Stimulated activated CD8-positive, alpha-beta memory T cell treated with anti-CD3 and anti-CD28 coated beads, Interleukin-7, amount 100 ng/mL, for 48 hours (primary cell): ENCODE data around the gene ZNF844.
A peak's percentile ranks its signal among the peaks of the same experiment; 100 is the strongest.
"Not testable (repeated sequence)": the region's sequence is repeated elsewhere in the genome, so short reads cannot be mapped to it uniquely, and the experiment has no call there.

Experiments
- DNase-seq, 2 donors: peaks; one replicate each; pipeline ENCODE4 v3.0.0-alpha.2; 2020; ENCODE audit warnings: low read depth in 1 of 2; ENCODE audit errors: extremely low read depth in 1 of 2

ZNF844 gene

DNA sequence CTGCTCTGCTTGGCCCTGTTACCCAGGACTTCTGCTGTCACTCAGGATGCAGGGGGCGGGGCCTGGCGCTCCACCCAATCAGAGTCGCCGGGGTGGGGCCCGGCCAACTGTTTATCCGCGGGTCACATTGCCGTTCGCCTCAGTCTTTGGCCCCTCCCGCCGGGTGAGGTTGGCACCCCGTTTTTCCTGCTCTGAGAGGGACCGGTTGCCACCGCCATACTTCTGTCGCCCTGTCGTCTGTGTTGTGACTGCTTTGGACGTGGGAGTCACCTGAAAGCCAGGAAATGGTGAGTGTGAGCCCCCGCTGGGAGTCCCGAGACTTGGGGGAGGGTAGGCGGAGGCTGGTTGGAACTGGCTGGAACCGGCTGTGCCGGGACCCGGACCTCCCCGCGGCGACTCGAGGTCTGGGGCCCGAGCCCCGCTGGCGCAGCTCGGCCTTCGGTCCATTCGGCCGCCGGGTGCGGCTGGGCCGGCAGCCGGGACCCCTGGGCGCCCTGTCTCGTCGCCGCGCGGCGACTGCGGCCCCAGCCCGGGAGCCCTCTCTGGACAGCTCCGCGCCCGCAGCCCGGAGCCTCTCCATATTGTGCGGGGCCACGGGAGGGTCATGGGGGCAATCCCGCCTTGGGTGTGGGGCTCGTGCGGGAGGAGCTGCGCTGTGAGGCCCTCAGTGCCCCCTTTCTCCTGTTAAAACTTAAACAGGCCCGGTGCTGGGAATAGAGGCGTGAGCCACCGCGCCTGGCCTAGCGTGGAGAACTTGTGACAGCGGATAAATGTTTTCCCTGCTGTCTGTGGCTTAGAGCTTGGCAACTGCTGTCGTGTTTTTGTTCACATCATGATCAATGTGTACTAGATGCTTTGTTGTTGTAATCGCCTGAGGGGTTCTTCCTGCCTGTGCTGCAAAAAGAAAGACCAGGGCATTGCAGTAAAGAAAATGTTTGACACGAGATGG, at the start of gene ZNF844:
Gene ZNF844 (plus strand): TSS at position 142 of the 949 bp plus-strand sequence. CDS start 143 bp downstream, at position 285.
- peak; percentile 48 to 71 for DNase-seq

DNA sequence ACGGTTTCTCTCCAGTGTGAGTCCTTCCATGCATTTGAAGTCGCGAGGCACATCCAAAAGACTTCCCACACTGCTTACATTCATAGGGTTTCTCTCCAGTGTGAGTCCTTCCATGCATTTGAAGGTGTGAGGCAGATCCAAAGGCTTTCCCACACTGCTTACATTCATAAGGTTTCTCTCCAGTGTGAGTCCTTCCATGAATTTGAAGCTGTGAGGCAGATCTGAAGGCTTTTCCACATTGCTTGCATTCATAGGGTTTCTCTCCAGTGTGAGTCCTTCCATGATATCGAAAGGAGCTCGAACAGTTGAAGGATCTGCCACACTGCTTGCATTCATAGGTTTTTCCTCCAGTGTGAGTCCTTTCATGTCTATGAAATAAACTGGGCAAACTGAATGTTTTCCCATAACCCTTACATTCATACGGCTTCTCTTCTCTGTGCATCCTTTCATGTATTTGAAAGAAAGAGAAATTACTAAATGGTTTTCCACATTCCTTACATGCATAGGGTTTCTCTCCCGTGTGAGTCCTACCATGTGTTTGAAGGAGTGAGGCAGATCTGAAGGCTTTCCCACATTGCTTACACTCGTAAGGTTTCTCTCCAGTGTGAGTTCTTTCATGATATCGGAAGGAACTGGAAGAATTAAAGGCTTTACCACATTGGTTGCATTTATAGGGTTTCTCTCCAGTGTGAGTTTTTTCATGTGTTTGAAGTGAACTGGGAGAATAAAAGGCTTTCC, 49.3 kb upstream of the ZNF844 start:
- no peak for DNase-seq

DNA sequence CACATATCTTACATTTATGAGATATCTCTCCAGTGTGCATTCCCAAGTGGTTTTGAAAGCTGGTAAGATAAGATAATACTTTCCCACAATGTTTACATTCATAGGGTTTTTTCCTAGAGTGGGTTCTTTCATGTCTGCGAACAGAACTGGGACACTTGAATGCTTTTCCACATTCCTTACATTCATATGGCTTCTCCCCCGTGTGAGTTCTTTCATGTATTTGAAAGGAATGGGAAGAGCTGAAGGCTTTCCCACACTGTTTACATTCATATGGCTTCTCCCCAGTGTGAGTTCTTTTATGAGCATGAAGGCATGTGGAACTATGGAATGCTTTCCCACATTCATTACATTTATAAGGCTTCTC, 48.8 kb upstream of the ZNF844 start:
- no peak for DNase-seq

DNA sequence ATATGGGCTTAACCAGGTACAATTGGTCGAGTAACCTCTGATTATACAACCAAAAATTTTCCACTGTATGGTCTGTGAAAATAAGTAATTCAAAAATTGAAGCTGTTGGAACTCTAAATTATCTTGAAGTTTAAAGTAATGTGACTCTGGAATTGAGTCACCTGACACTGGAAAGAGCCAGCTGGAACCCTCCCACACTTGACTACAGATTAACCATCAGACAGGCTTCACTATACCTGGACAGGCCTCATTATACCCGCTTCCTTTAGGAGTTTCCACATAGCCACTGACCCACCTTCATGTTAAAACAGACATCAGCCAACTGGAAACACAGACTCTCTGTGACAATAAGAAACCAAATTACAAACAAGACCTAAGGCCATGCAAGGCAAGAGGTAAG, 30.3 kb upstream of the ZNF844 start:
- DNase-seq, result no peak

DNA sequence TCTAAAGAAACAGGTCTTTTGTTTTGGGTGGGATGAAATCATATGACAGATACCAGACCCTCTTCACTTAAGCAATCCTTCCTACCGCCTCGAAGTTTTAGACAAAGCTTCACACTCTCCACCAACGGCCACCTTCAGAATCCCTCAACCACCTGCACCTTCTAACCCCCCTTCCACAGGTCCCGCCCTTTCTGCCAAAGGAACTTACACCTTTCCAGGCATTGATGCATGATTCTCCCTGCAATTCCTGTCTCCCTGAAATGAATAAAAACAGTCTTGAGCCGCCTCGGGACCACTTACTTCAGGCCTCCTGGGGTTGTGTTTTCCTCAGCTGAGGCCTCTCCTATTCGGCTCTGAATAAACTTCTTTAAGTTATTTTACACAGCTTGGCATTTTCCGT, 29.9 kb upstream of the ZNF844 start:
- no peak for DNase-seq

DNA sequence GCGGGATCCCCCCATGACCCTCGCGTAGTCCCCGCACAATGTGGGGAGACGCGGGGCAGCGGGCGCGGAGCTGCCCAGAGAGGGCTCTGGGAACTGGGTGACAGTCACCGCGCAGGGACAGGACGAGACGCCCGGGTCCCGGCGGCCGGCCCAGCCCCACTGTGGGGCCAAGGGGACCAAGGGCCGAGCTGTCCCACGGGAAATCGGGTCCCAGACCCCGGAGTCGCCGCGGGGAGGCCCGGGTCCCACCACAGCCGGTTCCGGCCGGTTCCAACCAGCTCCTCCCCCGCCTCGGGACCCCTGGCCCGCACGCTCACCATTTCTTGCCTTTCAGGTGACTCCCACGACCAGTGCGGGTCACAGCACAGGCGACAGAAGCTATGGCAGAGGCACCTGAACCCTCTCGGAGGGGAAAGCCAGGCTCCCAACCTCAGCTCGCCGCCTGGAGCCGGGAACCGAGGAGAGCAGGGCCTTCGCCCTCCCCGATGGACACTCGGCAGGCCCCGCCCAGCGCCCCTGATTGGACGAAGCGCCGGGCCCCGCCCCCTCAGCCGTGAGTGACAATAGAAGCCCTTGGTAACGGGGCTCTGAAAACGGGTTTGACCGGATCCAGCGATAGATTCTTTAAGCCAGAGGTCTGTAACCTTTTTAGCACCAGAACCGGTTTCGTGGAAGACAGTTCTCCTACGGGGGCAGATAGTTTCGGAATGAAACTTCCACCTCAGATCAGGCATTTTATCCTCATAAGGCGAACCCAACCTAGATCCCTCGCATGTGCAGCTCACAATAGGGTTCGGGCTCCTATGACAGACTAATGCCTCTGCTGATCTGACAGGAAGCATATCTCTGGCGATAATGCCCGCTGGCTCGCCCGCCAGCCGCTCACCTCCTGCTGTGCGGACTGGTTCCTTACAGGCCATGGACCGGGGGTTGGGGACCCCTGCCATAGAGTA, 29.0 kb upstream of the ZNF844 start, which contains the start of gene ZNF433:
Gene ZNF433 (minus strand): TSS at position 460 of the 953 bp plus-strand sequence. CDS start 140 bp downstream, at position 320.
- peak; percentile 25 to 58 for DNase-seq

DNA sequence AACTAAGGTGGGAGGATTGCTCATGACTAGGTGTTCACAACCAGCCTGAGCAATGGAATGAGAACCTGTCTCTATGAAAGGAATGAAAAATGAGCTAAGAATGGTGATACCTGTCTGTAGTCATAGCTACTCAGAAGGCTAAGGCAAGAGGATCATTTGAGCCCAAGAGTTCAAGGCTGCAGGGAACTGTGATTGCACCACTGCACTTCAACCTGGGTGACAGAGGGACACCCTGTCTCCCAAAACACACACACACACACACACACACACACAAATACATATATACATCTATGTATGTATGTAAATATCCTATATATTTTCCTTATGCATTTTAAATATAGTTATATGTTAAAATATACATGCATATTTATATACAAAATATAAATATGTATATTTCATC, 21.6 kb upstream of the ZNF844 start:
- no peak for DNase-seq

DNA sequence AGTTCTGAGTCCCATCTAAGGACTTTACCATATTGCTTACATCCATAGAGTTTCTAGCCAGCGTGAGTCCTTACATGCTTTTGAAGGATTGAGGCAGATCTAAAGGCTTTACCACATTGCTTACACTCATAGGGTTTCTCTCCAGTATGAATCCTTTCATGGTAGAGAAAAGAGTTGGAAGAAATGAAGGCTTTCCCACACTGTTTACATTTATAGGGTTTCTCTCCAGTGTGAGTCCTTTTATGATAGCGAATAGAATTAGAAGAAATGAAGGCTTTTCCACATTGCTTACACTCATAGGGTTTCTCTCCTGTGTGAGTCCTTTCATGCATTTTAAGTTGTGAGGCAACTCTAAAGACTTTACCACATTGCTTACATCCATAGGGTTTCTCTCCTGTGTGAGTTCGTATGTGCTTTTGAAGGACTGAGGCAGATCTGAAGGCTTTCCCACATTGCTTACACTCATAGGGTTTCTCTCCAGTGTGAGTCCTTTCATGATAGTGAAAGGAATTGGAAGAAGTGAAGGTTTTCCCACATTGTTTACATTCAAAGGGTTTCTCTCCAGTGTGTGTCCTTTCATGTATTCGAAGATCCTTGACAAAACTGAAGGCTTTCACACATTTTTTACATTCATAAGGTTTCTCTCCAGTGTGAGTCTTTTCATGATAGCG, 20.6 kb upstream of the ZNF844 start:
- no peak for DNase-seq

DNA sequence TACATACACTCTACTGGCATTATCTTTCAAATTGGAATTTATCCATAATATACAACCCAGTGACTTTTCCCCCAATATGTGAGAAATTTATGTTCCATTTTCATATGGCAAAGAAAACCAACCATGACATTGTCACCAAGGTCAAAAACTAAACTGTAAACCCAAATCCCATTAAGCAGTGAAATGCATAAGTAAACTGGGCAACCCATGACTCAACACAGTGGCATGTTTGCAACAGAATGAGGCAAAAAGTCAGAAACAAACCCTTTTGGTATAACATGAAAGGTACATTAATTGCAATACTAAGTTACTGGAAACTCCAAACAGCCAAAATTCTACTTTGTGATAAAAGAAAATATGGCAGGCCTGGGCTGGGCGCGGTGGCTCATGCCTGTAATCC, 16.7 kb upstream of the ZNF844 start:
- no peak for DNase-seq

DNA sequence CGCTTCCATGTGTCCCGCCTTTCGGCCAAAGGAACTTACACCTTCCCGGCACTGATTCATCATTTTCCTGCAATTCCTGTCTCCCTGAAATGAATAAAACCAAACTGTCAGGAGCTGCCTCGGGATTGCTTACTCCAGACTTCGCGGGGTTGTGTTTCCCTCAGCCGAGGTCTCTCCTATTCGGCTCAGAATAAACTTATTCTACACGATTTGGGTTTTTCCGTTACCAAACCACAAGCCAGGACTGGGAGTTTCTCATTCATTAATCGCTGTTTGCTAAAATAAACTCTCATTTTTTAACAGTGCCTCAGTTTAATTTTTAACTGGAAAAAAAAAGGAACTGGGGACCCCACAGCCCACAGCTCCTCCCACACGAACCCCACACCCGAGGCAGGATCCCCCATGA, 12.4 kb upstream of the ZNF844 start:
- DNase-seq, result no peak

DNA sequence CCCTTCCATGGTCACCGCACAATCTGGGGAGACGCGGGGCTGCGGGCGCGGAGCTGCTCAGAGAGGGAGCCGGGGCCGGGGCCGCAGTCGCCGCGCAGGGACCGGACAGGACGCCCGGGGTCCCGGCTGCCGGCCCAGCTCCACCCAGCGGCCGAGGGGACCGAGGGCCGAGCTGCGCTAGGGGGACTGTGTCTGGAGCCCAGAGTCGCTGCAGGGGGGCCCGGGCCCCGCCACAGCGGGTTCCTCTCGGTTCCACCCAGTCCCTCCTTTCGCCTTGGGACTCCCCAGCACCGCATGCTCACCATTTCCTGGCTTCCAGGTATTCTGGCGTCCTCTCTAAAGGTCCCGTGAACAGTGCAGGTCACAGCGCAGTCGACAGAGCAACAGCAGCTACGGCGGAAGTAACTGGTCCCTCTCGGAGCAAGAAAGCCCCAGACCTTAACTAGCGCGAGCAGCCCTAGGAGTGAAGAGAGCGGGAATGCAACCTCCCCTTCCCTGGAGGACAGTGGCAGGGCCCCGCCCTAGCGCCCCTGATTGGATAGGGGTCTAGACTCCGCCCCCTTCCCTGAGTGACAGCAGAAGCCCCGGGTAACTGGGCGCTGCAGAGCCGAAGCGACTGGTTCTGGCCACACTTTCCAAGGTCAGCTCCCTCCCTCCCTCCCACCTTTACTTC, 11.9 kb upstream of the ZNF844 start, which contains the start of gene ZNF878:
Gene ZNF878 (minus strand): TSS at position 465 of the 673 bp plus-strand sequence. CDS start 160 bp downstream, at position 305.
- peak in 1 of 2 donors; percentile 71 for DNase-seq

DNA sequence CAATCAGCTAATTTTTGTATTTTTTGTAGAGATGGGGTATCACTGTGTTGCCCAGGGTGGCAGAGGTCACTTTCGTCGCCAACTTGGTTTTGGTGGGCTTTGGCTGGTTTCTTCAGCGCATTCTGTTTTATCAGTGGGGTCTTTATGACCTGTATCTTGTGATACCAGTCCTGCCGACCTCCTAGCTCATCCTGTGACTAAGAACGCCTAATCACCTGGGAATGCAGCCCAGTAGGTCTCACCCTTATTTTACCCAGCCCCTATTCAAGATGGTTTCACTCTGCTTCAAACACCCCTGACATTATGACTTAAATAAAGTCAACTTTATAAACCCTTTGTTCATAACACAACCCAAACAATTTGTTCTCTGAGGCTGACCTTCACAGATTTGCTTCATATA, 8.7 kb upstream of the ZNF844 start:
- DNase-seq, result no peak

DNA sequence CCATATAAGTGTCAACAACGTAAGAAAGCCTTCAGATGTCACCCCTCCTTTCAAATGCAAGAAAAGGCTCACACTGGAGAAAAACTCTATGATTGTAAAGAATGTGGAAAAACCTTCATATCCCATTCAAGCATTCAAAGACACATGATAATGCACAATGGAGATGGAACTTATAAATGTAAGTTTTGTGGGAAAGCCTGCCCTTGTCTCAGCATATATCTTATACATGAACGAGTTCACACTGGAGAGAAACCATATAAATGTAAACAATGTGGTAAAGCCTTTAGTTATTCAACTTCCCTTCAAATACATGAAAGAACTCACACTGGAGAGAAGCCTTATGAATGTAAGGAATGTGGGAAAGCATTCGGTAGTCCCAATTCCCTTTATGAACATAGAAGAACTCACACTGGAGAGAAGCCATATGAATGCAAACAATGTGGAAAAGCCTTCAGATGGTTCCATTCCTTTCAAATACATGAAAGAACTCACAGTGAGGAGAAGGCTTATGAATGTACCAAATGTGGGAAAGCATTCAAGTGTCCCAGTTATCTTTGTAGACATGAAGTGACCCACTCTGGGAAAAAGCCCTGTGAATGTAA, 11.1 kb downstream of the ZNF844 start:
- DNase-seq, result no peak

DNA sequence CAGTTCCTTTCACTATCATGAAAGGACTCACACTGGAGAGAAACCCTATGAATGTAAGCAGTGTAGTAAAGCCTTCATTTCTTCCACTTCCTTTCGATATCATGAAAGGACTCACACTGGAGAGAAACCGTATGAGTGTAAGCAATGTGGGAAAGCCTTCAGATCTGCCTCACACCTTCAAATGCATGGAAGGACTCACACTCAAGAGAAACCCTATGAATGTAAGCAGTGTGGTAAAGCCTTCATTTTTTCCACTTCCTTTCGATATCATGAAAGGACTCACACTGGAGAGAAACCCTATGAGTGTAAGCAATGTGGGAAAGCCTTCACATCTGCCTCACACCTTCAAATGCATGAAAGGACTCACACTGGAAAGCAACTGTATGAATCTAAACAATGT, 11.8 kb downstream of the ZNF844 start:
- DNase-seq, result not testable (repeated sequence)

DNA sequence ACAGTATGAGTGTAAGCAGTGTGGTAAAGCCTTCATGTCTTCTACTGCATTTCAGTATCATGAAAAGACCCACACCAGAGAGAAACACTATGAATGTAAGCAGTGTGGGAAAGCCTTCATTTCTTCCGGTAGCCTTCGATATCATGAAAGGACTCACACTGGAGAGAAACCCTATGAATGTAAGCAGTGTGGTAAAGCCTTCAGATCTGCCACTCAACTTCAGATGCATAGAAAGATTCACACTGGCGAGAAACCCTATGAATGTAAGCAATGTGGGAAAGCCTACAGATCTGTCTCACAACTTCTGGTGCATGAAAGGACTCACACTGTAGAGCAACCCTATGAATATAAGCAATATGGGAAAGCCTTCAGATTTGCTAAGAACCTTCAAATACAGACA, 12.8 kb downstream of the ZNF844 start:
- no peak for DNase-seq

DNA sequence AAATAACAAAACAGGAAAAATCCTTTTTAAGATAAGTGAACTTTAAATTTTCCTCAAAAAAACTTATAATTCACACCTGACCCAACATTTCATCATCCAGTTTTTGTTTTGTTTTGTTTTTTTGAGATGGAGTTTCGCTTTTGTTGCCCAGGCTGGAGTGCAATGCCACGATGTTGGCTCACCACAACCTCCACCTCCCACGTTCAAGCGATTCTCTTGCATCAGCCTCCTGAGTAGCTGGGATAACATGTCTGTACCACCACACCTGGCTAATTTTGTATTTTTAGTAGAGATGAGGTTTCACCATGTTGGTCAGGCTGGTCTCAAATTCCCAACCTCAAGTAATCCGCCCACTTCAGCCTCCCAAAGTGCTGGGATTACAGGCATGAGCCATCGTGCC, 18.8 kb downstream of the ZNF844 start:
- not testable (repeated sequence) for DNase-seq

DNA sequence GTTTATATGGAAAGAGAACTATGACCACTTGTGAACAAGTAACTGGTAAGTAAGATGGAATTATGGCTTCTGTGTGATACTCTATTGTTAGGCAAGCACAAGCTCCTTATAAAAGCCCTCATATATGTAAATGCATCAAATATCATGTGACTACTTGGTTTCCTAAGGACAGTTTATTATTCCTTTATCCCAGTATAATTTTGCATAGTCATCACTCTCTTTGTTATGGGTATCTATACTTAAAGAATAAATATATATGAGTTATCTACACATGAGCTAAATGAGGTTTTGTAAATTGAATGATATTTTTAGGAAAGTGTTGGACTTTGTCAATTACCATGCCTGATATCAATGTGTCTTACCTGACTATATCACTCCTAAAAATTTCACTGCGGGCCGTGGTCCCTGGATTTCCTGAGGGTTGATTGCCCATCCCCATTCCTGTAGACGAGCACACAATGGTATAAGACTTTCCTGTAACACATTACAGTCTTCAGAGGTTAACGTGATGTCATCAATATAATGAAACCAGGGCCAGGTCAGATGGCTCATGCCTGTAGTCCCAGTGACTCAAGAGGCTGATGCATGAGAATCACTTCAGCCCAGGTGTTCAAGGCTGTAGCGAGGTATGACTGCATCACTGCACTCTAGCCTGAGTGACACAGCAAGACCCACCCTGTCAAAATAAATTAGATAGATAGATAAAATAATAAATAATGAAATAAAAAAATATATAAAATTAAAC, 20.7 kb downstream of the ZNF844 start:
- no peak for DNase-seq

DNA sequence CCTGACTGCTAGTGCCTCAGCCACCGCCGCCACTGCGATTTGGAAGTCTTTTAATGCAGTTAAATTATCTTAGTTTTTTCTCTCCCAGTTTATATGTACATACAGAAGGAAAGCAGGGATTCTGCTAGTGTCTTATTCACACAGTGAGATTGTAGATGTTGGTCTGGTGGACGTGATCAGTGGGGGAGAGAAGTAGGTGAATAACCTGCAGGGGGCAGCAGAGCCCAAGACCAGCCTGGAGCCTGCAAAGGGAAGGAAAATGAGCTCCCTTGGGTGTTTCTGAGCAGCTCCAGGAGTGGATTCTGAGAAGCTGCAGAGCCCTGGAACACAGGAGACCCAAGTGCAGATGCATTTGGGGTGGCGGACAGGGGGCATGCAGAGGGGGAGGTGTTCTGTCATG, 26.3 kb downstream of the ZNF844 start:
- peak; percentile 22 to 53 for DNase-seq
